GM21825 (cell line): ENCODE data around the gene C3orf38.
"Not testable (repeated sequence)": the region's sequence is repeated elsewhere in the genome, so short reads cannot be mapped to it uniquely, and the experiment has no call there.

Experiments used
- ATAC-seq: cut with Tn5 transposase; IDR thresholded peaks from one replicate; pipeline ENCODE4 v1.9.1; 2021; ENCODE audit warnings: mild to moderate bottlenecking, moderate library complexity; ENCODE audit not compliant: unreplicated experiment

The C3orf38 gene

GRCh38 chr3:88149509-88150362 is at the start of gene C3orf38:
Gene C3orf38 (plus strand): TSS chr3:88149959. CDS start chr3:88150053, 94 bp downstream.
- peak; percentile 80 for ATAC-seq

GRCh38 chr3:88101142-88101541 is 48.6 kb upstream of the C3orf38 start:
- ATAC-seq, result no peak

GRCh38 chr3:88105325-88105724 is 44.4 kb upstream of the C3orf38 start:
- ATAC-seq, result no peak

GRCh38 chr3:88112289-88112688 is 37.5 kb upstream of the C3orf38 start:
- ATAC-seq, result no peak

GRCh38 chr3:88113311-88114162 is 36.2 kb upstream of the C3orf38 start:
- ATAC-seq, result peak; percentile 87

GRCh38 chr3:88114878-88115549 is 34.7 kb upstream of the C3orf38 start:
- ATAC-seq, result no peak

GRCh38 chr3:88117683-88118082 is 32.1 kb upstream of the C3orf38 start:
- no peak for ATAC-seq

- not testable (repeated sequence) for ATAC-seq
Observed at GRCh38 chr3:88118603-88119002, 31.2 kb upstream of the C3orf38 start.

GRCh38 chr3:88123526-88123925 is 26.2 kb upstream of the C3orf38 start:
- no peak for ATAC-seq

- no peak for ATAC-seq
Observed at GRCh38 chr3:88131695-88132094, 18.1 kb upstream of the C3orf38 start.

GRCh38 chr3:88132894-88133293 is 16.9 kb upstream of the C3orf38 start:
- ATAC-seq, result no peak

- ATAC-seq, result no peak
Observed at GRCh38 chr3:88133711-88134263, 16.0 kb upstream of the C3orf38 start.

- ATAC-seq, result no peak
Observed at GRCh38 chr3:88137836-88138235, 11.9 kb upstream of the C3orf38 start.

GRCh38 chr3:88141458-88142083 is 8.2 kb upstream of the C3orf38 start:
- ATAC-seq, result no peak

GRCh38 chr3:88142094-88142624 is 7.6 kb upstream of the C3orf38 start:
- ATAC-seq, result no peak

- no peak for ATAC-seq
Observed at GRCh38 chr3:88147261-88147660, 2.5 kb upstream of the C3orf38 start.

- ATAC-seq, result no peak
Observed at GRCh38 chr3:88148651-88149050, 1.1 kb upstream of the C3orf38 start.

GRCh38 chr3:88149101-88149508 is 654 bp upstream of the C3orf38 start:
- ATAC-seq, result peak; percentile 12

GRCh38 chr3:88150371-88150770 is 612 bp downstream of the C3orf38 start:
- peak; percentile 22 for ATAC-seq

- no peak for ATAC-seq
Observed at GRCh38 chr3:88150806-88151205, 1.0 kb downstream of the C3orf38 start.
